GM19328 (cell line): ENCODE data around the gene GPI.
"Not testable (repeated sequence)": the region's sequence is repeated elsewhere in the genome, so short reads cannot be mapped to it uniquely, and the experiment has no call there.

Experiments used
- ATAC-seq: cut with Tn5 transposase; IDR thresholded peaks from one replicate; pipeline ENCODE4 v1.9.1; 2021; ENCODE audit warnings: mild to moderate bottlenecking, moderate library complexity; ENCODE audit not compliant: unreplicated experiment

Gene GPI

DNA sequence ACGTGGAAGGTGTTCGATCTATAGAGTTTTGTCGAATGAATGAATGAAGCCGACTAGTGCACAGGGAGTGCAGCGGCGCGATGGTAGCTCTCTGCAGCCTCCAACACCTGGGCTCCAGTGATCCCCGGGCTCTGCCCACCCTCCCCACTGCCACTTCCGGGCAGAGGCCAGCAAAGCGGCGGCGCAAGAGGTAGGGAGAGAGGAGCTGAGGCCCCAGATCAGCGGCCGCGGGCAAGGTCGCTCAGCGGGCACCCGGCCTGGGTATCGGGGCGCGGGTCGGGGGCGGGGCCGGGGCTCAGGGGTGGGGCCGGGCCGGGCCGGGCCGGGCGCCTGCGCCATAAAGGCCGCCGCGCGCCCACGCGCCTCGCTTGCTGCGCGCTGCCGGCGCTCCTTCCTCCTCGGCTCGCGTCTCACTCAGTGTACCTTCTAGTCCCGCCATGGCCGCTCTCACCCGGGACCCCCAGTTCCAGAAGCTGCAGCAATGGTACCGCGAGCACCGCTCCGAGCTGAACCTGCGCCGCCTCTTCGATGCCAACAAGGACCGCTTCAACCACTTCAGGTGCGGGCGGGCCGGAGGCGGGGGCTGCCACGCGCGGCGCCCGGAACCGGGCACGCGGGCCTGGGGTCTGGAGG, at the start of gene GPI:
Gene GPI (plus strand): TSS at position 367 of the 633 bp plus-strand sequence. CDS start 71 bp downstream, at position 438.
- peak; percentile 63 for ATAC-seq

- no peak for ATAC-seq
Observed at GRCh38 chr19:34316247-34316646, 48.7 kb upstream of the GPI start.

DNA sequence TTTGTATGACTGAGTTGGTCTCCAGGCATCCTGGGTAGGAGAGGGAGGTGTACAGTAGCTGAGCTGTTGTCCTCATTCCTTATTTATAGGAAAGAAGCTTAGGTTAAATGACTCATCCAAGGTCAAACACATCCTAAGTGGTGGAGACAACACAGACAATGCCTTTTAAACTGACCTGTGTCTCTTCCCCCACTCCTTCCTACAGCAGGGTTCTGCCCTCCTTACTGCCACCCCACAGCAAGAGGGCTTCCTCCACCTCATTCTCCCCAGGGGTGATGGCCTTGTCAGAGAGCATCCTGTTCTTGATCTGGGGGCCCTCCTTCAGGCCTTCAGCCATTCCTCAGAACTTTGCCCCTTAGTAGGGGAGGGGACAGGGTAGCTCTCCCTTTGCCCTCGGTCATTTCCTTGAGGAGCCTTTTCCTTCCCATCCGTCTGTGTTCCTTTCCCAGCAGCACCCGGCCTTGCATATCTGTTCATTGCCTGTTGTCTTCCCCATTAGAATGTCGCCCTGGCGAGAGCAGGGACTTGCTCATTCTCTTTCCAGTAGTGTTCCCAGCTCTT, 48.2 kb upstream of the GPI start:
- no peak for ATAC-seq

DNA sequence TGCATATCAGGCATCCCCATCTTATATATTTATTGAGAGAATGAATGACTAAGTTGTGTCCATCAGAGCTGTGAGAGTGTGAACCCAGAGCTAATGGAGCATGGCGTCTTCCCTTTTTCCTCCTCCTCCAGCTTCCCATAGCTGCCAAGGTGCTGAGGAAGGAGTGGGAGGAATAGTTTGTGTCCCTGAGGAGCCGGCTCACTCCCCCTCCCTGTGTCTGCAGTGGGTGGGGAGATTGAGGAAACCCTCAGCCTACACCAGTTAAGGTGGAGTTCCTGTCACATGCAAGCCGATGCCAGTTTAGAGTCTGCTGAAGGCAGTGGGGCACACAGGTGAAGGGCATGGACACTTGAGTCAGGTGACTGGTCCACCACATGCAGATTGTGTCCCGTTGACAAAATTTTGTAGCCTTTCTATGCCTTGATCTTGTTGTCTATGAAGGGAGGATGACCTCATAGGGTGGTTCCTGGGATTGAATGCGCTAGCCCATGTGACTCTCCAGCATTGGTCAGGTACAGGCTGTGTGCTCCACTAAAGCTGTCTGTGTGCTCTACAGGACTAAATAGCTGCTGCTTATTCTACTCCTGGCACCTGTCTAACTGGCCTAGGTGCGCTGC, 47.6 kb upstream of the GPI start:
- ATAC-seq, result no peak

DNA sequence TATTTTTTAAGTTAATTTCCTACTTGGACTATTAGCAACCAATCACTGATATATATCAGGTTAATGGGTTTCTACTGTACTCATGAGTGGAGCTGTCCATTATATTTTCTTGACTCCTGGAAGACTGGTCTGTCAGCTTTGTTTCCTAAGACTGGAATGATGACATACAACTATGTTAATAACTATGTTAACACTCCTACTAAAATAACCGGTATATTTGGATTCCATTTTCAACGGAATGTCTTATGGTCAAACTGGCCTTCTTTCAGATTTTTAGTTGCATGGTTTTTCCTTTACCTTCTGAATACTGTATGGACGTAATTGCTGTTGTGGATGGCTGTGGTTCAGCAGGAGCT, 45.8 kb upstream of the GPI start:
- ATAC-seq, result no peak

- no peak for ATAC-seq
Observed at GRCh38 chr19:34319785-34320184, 45.2 kb upstream of the GPI start.

DNA sequence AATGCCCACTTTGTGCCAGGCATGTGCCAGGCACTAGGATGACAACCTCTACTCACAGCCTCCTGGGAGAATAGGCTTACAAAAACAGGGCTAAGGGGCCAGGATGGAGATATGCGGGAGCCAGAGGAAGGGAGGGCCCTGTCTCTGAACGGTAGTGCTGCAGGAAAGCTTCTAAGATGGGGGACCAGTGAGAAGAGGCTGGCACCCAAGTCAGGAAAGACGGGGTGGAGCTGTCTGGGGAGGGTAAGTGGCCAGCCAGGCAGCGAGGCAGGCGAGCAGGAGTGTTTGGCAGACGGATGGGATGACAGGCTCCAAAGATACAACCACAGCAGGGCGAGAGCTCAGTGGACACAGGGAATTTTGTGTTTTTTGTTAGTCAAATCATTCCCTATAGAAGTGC, 44.7 kb upstream of the GPI start:
- no peak for ATAC-seq

DNA sequence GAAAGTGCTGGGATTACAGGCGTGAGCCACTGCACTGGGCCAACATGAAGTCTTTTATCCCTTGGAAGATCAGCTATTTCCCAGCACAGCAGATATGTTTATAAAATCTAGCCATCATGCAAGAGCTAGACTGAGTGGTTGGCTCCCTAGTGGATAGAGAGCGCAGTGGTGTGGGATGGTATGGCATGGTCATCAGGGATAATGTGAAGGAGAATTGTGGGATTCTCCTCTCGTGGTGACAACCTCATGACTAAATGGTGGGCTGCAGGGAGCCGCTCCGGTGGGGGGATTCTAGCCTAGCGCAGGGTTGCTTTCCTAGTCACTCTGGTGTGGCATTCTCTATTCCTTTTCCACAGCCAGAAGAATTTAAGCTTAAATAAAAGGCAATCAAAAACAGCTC, 43.3 kb upstream of the GPI start:
- no peak for ATAC-seq

DNA sequence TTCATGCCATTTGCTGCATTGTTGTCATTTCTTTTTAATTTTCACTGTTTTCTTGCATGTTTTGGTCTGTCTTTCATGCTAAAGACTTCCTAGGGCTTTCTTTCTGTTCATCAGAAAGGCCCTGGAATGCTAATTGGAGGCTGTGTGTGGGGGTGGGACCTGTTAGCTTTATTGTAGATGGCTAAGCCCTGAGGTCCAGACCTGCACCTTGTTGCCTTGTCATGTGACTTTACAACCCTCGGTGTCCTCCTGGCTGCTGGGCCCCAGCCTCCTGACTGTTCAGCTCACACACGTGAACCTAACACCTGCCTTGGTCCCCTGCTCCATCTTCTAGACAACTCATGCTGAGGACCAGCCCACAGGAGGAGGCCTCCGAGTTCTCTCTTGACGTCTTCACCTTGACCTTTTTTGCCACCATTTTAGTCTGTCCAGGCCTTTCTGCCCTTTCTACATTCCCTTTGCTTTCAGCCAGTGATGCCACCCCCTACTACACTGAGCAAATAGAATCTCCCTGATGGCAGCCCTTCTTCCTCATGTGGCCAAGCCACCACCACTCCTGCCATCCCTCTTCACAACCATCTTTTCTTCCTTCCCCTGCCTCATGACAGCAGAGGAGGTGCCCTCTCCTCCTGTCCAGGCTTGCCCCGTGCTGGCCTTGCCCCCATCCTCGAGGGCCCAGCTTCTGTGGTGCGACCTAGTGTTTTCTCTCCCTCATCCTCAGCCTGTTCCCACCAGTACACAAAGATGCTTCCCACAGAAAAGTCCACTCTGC, 41.4 kb upstream of the GPI start:
- no peak for ATAC-seq

DNA sequence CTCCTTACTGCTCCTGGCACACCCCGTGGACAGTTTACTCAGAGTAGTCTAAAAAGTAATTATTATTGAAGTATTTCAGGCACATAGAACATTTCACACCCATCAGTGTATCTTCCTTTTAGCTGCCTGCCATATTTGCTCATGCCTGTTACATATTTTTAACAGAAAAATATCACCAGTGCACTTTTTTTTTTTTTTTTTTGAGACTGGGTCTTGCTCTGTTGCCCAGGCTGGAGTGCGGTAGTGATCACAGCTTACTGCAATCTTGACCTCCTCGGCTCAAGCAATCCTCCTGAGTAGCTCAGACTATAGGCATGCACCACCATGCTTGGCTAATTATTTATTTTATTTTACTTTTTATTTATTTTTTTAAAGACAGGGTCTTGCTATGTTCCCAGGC, 40.7 kb upstream of the GPI start:
- no peak for ATAC-seq

- no peak for ATAC-seq
Observed at GRCh38 chr19:34325181-34325580, 39.8 kb upstream of the GPI start.

GRCh38 chr19:34325981-34326787, 38.8 kb upstream of the GPI start:
- ATAC-seq, result no peak

- ATAC-seq, result no peak
Observed at GRCh38 chr19:34327851-34328250, 37.1 kb upstream of the GPI start.

- no peak for ATAC-seq
Observed at GRCh38 chr19:34328982-34329381, 36.0 kb upstream of the GPI start.

DNA sequence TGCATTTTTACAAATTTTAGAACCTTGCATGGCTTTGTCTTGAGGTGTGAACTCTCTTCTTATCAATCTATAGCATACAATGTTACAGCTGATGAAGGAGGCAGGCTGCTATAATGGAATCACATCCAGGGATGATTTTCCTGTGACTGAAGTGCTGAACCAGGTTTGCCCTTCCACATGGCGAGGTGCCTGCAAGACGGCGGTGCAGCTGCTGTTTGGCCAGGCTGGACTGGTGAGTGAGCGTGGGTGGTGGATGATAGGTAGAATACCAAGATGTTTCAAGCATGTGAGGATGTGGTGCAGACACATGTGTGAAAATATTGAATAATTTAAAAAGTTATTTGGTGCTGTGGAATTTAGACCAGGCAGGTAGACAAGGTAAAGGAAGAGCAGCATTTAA, 34.9 kb upstream of the GPI start:
- no peak for ATAC-seq

DNA sequence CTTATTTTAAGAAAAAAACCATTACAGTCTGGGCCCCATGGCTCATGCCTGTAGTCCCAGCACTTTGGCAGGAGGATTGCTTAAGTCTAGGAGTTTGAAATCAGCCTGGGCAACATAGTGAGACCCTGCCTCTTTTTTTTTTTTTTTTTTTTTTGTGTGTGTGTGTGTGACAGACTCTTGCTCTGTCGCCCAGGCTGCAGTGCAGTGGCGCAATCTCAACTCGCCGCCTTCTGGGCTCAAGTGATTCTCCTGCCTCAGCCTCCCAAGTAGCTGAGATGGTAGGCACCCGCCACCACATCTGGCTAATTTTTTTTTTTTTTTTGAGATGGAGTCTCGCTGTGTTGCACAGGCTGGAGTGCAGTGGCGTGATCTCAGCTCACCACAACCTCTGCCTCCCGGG, 34.4 kb upstream of the GPI start:
- ATAC-seq, result not testable (repeated sequence)

DNA sequence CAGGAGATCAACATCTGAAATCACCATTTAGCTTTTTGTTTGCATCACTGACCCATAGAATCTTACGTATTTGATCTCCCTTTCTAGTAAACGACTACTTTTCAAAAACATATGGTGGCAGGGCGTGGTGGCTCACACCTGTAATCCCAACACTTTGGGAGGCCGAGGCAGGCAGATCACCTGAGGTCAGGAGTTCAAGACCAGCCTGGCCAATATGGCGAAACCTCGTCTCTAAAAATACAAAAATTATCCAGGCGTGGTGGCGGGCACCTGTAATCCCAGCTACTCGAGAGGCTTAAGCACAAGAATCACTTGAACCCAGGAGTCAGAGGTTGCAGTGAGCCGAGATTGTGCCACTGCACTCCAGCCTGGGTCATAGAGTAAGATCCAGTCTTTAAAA, 33.4 kb upstream of the GPI start:
- ATAC-seq, result not testable (repeated sequence)

- ATAC-seq, result no peak
Observed at GRCh38 chr19:34332027-34332760, 32.8 kb upstream of the GPI start.

DNA sequence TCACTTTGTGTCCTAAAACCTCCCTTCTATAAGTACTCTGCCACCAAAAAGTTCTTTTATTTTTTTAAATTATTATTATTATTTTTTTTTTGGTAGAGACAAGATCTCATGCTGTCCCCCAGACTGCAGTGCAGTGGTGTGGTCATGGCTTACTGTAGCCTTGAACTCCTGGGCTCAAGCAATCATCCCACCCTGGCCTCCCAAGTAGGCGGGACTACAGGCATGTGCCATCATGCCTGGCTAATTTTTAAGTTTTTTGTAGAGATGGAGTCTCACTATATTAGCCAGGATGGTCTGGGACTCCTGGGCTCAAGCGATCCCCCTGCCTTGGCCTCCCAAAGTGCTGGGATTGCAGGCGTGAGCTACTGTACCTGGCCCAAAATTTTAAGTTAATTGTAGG, 29.1 kb upstream of the GPI start:
- ATAC-seq, result no peak

DNA sequence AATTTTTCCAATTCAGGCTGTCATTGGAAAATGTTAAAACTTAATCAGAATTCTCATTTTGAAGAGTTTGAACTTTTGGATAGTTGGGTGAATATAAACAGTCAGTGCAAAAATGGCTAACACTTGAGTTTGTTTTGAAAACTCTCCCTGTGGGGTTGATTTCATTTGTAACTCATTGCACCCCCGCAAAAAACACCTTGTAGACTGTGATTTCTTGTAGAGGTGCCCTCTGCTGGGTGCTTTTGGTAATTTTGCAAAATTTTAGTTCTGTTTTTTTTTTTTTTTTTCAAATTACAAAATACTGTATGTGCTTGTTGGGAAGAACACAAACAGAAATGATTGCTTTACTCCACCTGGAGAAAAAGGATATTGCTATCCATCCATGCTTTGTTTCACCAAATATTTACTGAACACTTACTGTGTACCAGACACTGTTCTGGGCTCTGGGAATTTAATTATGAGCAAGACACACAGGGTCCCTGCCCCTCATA, 28.2 kb upstream of the GPI start:
- no peak for ATAC-seq
